HEK293T (cell line): ENCODE results near the gene ZNF525.
"Not testable (repeated sequence)": the region's sequence is repeated elsewhere in the genome, so short reads cannot be mapped to it uniquely, and the experiment has no call there.

Source experiments
- CTCF ChIA-PET: fragments of 350-600 bp; formaldehyde crosslinking; extraction: SDS; loops from one replicate; lab custom pipeline; 2021; ENCODE audit warnings: antibody characterized with exemption, inconsistent platforms; lab: Yijun Ruan, JAX
- POLR2A ChIA-PET: fragments of 350-600 bp; formaldehyde crosslinking; extraction: SDS; loops from one replicate; lab custom pipeline; 2020; ENCODE audit warnings: antibody characterized with exemption, inconsistent platforms; lab: Yijun Ruan, JAX
- DNase-seq: peaks from one replicate; pipeline ENCODE4 v3.0.0; 2012; ENCODE audit warnings: mixed read lengths; ENCODE audit errors: extremely low spot score
- ARNT ChIP-seq: fragments of 450-650 bp; IDR thresholded peaks from 2 replicates; pipeline ENCODE4 v1.6.1; 2017; ENCODE audit warnings: mild to moderate bottlenecking
- BHLHE40 ChIP-seq: fragments of 450-650 bp; IDR thresholded peaks from 2 replicates; pipeline ENCODE4 v1.6.1; 2016; ENCODE audit warnings: mild to moderate bottlenecking, moderate library complexity, borderline replicate concordance
- CTBP1 ChIP-seq: fragments of 450-650 bp; IDR thresholded peaks from 2 replicates; pipeline ENCODE4 v1.6.1; 2016; ENCODE audit warnings: borderline replicate concordance
- ELF4 ChIP-seq: fragments of 450-650 bp; IDR thresholded peaks from 2 replicates; pipeline ENCODE4 v1.6.1; 2017; ENCODE audit warnings: antibody characterized with exemption
- FOXA1 ChIP-seq: fragments of 450-650 bp; IDR thresholded peaks from 2 replicates; pipeline ENCODE4 v1.6.1; 2016; ENCODE audit warnings: mild to moderate bottlenecking
- FOXK2 ChIP-seq: fragments of 450-650 bp; IDR thresholded peaks from 2 replicates; pipeline ENCODE4 v1.6.1; 2016; ENCODE audit warnings: mild to moderate bottlenecking
- FOXM1 ChIP-seq: fragments of 450-650 bp; IDR thresholded peaks from 2 replicates; pipeline ENCODE4 v1.6.1; 2017; ENCODE audit warnings: mild to moderate bottlenecking, borderline replicate concordance
- HDGF ChIP-seq: fragments of 450-650 bp; IDR thresholded peaks from 2 replicates; pipeline ENCODE4 v1.6.1; 2017; ENCODE audit warnings: antibody characterized with exemption, borderline replicate concordance
- L3MBTL2 ChIP-seq: fragments of 450-650 bp; conservative IDR thresholded peaks from 2 replicates; pipeline ENCODE4 v1.6.1; 2016; ENCODE audit warnings: mild to moderate bottlenecking
- LEF1 ChIP-seq: fragments of 450-650 bp; IDR thresholded peaks from 2 replicates; pipeline ENCODE4 v1.6.1; 2017; ENCODE audit warnings: mild to moderate bottlenecking, borderline replicate concordance
- NFRKB ChIP-seq: fragments of 450-650 bp; IDR thresholded peaks from 2 replicates; pipeline ENCODE4 v1.6.1; 2016; ENCODE audit warnings: mild to moderate bottlenecking, moderate library complexity
- SP1 ChIP-seq: fragments of 450-650 bp; IDR thresholded peaks from 2 replicates; pipeline ENCODE4 v1.6.1; 2017
- SUZ12 ChIP-seq: fragments of 450-650 bp; IDR thresholded peaks from 2 replicates; pipeline ENCODE4 v1.6.1; 2016; ENCODE audit warnings: mild to moderate bottlenecking
- TARDBP ChIP-seq: fragments of 450-650 bp; IDR thresholded peaks from 2 replicates; pipeline ENCODE4 v1.6.1; 2016
- ZNF384 ChIP-seq: fragments of 450-650 bp; IDR thresholded peaks from 2 replicates; pipeline ENCODE4 v1.6.1; 2016
- TF ChIP-seq, protein P1 (sequence below): fragments of 450-650 bp; IDR thresholded peaks from 2 replicates; pipeline ENCODE4 v1.6.1; 2016

Gene ZNF525

GRCh38 chr19:53365134-53365898 is at the start of gene ZNF525:
TSS of gene ZNF525 (plus strand) at chr19:53365705. CDS start at chr19:53372282, 6,577 bp downstream.
- ChIA-PET CTCF (no interaction called here), POLR2A (no interaction called here)
- DNase-seq: peak; percentile 52
- TF ChIP-seq L3MBTL2 (peak; percentile 19; the same call in 1 of the 2 replicates), FOXM1 (no peak)

- DNase-seq: no peak
Measured at GRCh38 chr19:53328967-53329366, 36.5 kb upstream of the ZNF525 start.

DNA sequence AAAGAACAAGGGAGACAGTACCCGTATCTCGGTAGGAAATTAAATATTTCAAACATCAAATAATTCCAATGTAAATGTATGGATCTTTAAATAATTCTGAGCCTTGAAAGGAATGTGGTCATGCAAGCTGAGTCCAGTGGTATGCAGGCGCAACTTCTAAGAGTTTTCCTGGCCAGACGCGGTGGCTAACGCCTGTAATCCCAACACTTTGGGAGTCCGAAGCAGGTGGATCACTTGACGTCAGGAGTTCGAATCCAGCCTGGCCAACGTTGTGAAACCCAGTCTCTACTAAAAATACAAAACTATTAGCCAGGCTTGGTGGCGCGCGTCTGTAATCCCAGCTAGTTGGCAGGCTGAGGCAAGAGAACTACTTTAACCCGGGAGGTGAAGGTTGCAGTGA is 33.0 kb upstream of the ZNF525 start:
- no peak for DNase-seq
- POLR2A ChIA-PET: no interaction called here
- TF ChIP-seq FOXK2: no peak
- no peak for TF ChIP-seq FOXM1
- no peak for TF ChIP-seq CTBP1
- TF ChIP-seq, protein P1, sequence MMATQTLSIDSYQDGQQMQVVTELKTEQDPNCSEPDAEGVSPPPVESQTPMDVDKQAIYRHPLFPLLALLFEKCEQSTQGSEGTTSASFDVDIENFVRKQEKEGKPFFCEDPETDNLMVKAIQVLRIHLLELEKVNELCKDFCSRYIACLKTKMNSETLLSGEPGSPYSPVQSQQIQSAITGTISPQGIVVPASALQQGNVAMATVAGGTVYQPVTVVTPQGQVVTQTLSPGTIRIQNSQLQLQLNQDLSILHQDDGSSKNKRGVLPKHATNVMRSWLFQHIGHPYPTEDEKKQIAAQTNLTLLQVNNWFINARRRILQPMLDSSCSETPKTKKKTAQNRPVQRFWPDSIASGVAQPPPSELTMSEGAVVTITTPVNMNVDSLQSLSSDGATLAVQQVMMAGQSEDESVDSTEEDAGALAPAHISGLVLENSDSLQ: no peak
- no peak for TF ChIP-seq LEF1
- TF ChIP-seq TARDBP: no peak
- TF ChIP-seq L3MBTL2: no peak
- TF ChIP-seq SUZ12: no peak
- no peak for TF ChIP-seq ARNT
- TF ChIP-seq HDGF: no peak
- no peak for TF ChIP-seq BHLHE40
- no peak for TF ChIP-seq SP1
- TF ChIP-seq ELF4: no peak
- TF ChIP-seq ZNF384: no peak
- CTCF ChIA-PET: no interaction called here

More at GRCh38 chr19:53328967-53329366, 36.5 kb upstream of the ZNF525 start:
- ChIA-PET CTCF (no interaction called here), POLR2A (no interaction called here)
- TF ChIP-seq L3MBTL2: no peak
- no peak for TF ChIP-seq SUZ12
- no peak for TF ChIP-seq HDGF
- TF ChIP-seq, protein P1: no peak
- TF ChIP-seq TARDBP: no peak
- TF ChIP-seq ARNT: no peak
- no peak for TF ChIP-seq FOXK2
- TF ChIP-seq ZNF384: no peak
- no peak for TF ChIP-seq LEF1
- no peak for TF ChIP-seq FOXA1
- TF ChIP-seq BHLHE40: no peak
- no peak for TF ChIP-seq SP1
- TF ChIP-seq NFRKB: no peak
- no peak for TF ChIP-seq CTBP1
- no peak for TF ChIP-seq ELF4
- no peak for TF ChIP-seq FOXM1

DNA sequence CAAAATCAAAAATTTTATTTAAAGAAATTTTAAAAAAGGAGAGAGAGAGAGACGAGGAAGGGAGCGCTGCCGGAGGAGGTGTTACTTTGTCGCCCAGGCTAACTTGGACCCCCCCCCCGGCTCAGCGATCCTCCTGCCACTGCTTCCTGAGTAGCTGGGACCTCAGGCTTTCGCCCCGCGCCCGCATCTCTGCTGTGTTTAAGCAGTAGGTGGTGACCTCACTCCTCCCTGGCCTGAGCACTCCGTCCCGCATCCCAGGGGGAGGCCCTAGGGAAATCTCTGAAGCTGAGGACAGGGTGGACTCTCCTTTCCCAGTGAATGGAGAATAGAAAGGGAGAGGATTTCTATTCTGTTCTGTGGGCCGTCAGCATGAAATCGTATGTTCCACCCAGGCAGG is 32.4 kb upstream of the ZNF525 start:
- ChIA-PET POLR2A (no interaction called here), CTCF (no interaction called here)
- no peak for DNase-seq
- no peak for TF ChIP-seq ELF4
- no peak for TF ChIP-seq TARDBP
- no peak for TF ChIP-seq FOXA1
- TF ChIP-seq FOXM1: no peak
- TF ChIP-seq SP1: no peak
- no peak for TF ChIP-seq SUZ12
- TF ChIP-seq HDGF: no peak
- no peak for TF ChIP-seq CTBP1
- TF ChIP-seq BHLHE40: no peak
- TF ChIP-seq NFRKB: no peak
- TF ChIP-seq, protein P1: no peak
- no peak for TF ChIP-seq ZNF384
- no peak for TF ChIP-seq L3MBTL2
- no peak for TF ChIP-seq LEF1
- no peak for TF ChIP-seq FOXK2
- TF ChIP-seq ARNT: no peak

DNA sequence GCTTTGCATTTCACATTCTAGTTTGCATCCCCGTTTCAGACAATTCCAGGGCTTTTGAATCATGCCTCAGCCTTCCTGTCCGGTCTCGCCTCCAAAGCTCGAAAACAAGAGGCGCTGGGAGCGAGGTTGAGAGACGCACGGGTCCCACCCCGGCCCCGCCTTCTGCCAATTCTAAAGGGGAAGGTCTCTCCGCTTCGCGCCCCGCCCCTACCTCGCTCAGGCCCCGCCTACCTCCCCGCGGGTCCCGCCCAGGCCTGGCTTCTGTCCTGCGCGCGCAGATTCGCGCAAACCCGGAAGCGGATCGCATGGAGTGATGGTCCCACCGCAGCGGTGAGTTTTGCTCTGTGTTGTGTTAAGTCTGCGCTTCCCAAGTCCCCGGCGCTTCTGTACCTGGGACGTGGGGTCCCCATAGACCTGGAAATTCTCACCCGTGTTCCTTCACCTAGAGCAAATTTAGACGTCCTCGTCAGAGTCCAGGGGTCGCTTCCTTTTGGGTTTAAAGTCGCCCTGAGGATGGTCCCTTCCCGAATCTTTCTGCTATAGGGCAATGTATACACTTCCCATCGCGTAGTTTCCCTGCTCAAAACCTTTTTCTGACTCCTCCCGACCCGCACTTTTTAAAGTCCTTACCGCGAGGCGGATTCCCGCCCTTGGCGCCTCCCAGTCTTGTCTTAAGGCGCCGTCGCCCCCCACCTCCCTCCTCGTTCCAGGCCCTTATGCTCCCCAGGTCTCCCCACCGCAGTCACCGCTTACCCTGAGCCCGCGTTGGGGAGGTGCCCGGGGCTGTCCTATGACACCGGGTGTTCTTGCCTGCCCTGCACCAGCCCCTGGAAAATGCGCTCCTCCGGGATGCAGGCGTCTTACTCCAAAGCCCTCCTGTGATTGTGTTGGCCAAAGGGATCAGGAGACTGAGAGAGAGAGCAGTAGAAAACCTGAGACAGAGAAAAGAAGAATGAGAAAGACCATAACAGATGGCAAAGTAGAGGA is 31.7 kb upstream of the ZNF525 start, which contains the start of gene ZNF845:
Gene ZNF845, plus strand, starts transcription at position 287 of the 987 bp plus-strand sequence. CDS start 7,559 bp downstream, outside the sequence.
- DNase-seq: peak; percentile 82
- TF ChIP-seq FOXA1: no peak
- peak; percentile 62 for TF ChIP-seq L3MBTL2
- TF ChIP-seq FOXK2: no peak
- TF ChIP-seq BHLHE40: no peak
- TF ChIP-seq CTBP1: no peak
- no peak for TF ChIP-seq HDGF
- TF ChIP-seq, protein P1: no peak
- no peak for TF ChIP-seq SUZ12
- TF ChIP-seq ELF4: peak; percentile 73
- TF ChIP-seq ZNF384: no peak
- TF ChIP-seq TARDBP: no peak
- ChIA-PET POLR2A (no interaction called here), CTCF (no interaction called here)

DNA sequence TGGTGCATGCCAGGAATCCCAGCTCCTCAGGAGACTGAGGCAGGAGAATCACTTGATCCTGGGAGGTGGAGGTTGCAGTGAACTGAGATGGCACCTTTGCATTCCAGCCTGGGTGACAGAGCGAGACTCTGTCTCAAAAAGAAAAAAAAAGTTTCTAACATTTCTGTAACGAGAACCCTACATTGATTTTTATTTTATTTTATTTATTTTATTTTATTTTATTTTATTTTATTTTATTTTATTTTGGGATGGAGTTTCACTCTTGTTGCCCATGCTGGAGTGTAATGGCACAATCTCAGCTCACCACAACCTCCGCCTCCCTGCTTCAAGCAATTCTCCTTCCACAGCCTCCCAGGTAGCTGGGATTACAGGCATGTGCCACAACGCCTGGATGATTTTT is 21.1 kb upstream of the ZNF525 start:
- CTCF ChIA-PET, POLR2A ChIA-PET, DNase-seq: not testable (repeated sequence)
